ENCODE data around the gene CTSC. TPM values are rescaled to one million over a fixed set of nuclear protein-coding genes. Genes with fewer than 3 reads are reported as not detected.
A peak's percentile ranks its signal among the peaks of the same experiment; 100 is the strongest.

Gene CTSC
- total RNA-seq, 1 experiment from 2014 or later = 359 TPM

GRCh38 chr11:88282747-88283515, 54.6 kb downstream of the CTSC start:
- no peaks in the 10 kb centered on the region for H3K79me1 ChIP-seq (ENCODE audit: insufficient read depth, low read depth, low read length, poor library complexity, severe bottlenecking)
- H2AK5ac ChIP-seq (ENCODE audit: insufficient read length, low read length) = no peak overlapping the region
- H3K9me3 Mint-ChIP-seq = no peaks in the 10 kb centered on the region
- no peak overlapping the region for H2BK12ac ChIP-seq (ENCODE audit: insufficient read length, low read depth, low read length)
- no peak overlapping the region for H2BK15ac ChIP-seq (ENCODE audit: low read depth, low read length)
- H3K18ac ChIP-seq (ENCODE audit: insufficient read length, low read depth, low read length) = no peak overlapping the region
- no peak overlapping the region for H4K5ac ChIP-seq (ENCODE audit: insufficient read length, low read depth, low read length)
- H3K14ac ChIP-seq (ENCODE audit: insufficient read depth, low read length) = no peak overlapping the region
- H3K4me1 ChIP-seq (ENCODE audit: insufficient read depth, low read length) = no peaks in the 10 kb centered on the region
- H3K36me3 Mint-ChIP-seq (ENCODE audit: insufficient read depth in 1 of 3, low read depth in 3 of 3) = peaks cover 6 to 43% (median 33%) of the 10 kb centered on the region in 3 experiments; a peak in 6 of 7 replicates
- H2BK120ac ChIP-seq (ENCODE audit: low read depth, low read length, poor library complexity, severe bottlenecking) = no peak overlapping the region
- H3K27ac ChIP-seq (ENCODE audit: insufficient read length, low read depth, low read length) = no peak overlapping the region
- no peaks in the 10 kb centered on the region for H3K27me3 Mint-ChIP-seq (ENCODE audit: low read depth)
- H4K91ac ChIP-seq (ENCODE audit: insufficient read length, low read depth, low read length) = no peak overlapping the region
- no CpG with 5 or more reads among the region's 1 CpG for WGBS (ENCODE audit: extremely low coverage, insufficient read length, low lambda C conversion rate)
- H4K20me1 ChIP-seq (ENCODE audit: control insufficient read depth, insufficient read depth, insufficient read length) = no peaks in the 10 kb centered on the region
- H3K4me1 Mint-ChIP-seq = peaks cover 10 to 19% of the 10 kb centered on the region in 2 experiments
- no peak overlapping the region for H3K56ac ChIP-seq (ENCODE audit: insufficient read length, low read depth, low read length)
- H3K23me2 ChIP-seq (ENCODE audit: insufficient read length, low read depth, low read length, poor library complexity, severe bottlenecking) = no peaks in the 10 kb centered on the region
- peak overlapping the region in 2 of 3 experiments; percentile 2 to 46; a peak in 3 of 7 replicates for H3K27ac Mint-ChIP-seq
- H3K4me2 ChIP-seq (ENCODE audit: insufficient read depth, insufficient read length, low read length) = no peak overlapping the region
- no peak for TF ChIP-seq CTCF (conservative IDR thresholded peaks at IDR 0.05)
- no peak overlapping the region for H3K9ac ChIP-seq (ENCODE audit: extremely low read depth, insufficient read length, low read length)
- H2AFZ ChIP-seq (ENCODE audit: low read length) = no peak overlapping the region
- H2BK20ac ChIP-seq (ENCODE audit: low read depth, low read length, poor library complexity, severe bottlenecking) = no peak overlapping the region
- H4K8ac ChIP-seq (replicated peaks; ENCODE audit: insufficient read length, low read depth, low read length) = no peak overlapping the region
- H3K23ac ChIP-seq (ENCODE audit: insufficient read length, low read depth, low read length) = no peak overlapping the region
- H3K79me2 ChIP-seq (ENCODE audit: insufficient read depth, low read length) = no peaks in the 10 kb centered on the region
- H3K4ac ChIP-seq (ENCODE audit: low read depth, low read length) = no peak overlapping the region
- H3T11ph ChIP-seq (ENCODE audit: low read length) = no peak overlapping the region
- no peaks in the 10 kb centered on the region for H3K9me3 ChIP-seq (ENCODE audit: control insufficient read depth, low read depth, low read length)
- H3K27me3 ChIP-seq (ENCODE audit: insufficient read depth, low read length) = no peaks in the 10 kb centered on the region
- H2BK5ac ChIP-seq (ENCODE audit: insufficient read length, low read length) = no peak overlapping the region
- no peak overlapping the region for H3K4me3 Mint-ChIP-seq
- no peak for DNase-seq
